Heart right ventricle (tissue), 16 donors: ENCODE results near the gene ATP5F1A. TPM values are rescaled to one million over a fixed set of nuclear protein-coding genes. Genes with fewer than 3 reads are reported as not detected.
A peak's percentile ranks its signal among the peaks of the same experiment; 100 is the strongest.

ENCODE experiments used
- ATAC-seq, 8 donors: fragments of 200-7000 bp; cut with Tn5 transposase; one replicate each; pipeline ENCODE4 v1.9.1; 2020; ENCODE audit warnings: mild to moderate bottlenecking in 8 of 8, moderate library complexity in 8 of 8, moderate number of reproducible peaks in 1 of 8
- DNase-seq, 2 donors: peaks; one replicate each; pipeline ENCODE4 v3.0.0-alpha.2; 2020
- H3K27ac ChIP-seq, 10 donors: fragments of 200-600 bp; sonication (generic) in 2 of 10; one replicate each; pipeline versions ENCODE4 v1.5.0 to v1.8.0; 2020 to 2022; ENCODE audit warnings: mild to moderate bottlenecking in 3 of 10
- H3K27me3 ChIP-seq, 7 donors: fragments of 200-600 bp; one replicate each; pipeline ENCODE4 v1.8.0; 2021 to 2022; ENCODE audit warnings: mild to moderate bottlenecking in 2 of 7
- H3K36me3 ChIP-seq, 9 donors: fragments of 200-600 bp; sonication (generic) in 1 of 9; one replicate each; pipeline versions ENCODE4 v1.5.0 to v1.8.0; 2020 to 2022; ENCODE audit warnings: mild to moderate bottlenecking in 2 of 9
- H3K4me1 ChIP-seq, 9 donors: fragments of 200-600 bp; sonication (generic) in 1 of 9; one replicate each; pipeline versions ENCODE4 v1.5.0 to v1.8.0; 2020 to 2022; ENCODE audit warnings: mild to moderate bottlenecking in 4 of 9
- H3K4me3 ChIP-seq, 10 donors: fragments of 200-600 bp; sonication (generic) in 2 of 10; one replicate each; pipeline versions ENCODE4 v1.5.0 to v1.8.0; 2020 to 2022; ENCODE audit warnings: mild to moderate bottlenecking in 7 of 10, moderate library complexity in 2 of 10
- H3K9me3 ChIP-seq, 11 donors: fragments of 200-600 bp in 10 of 11; sonication (generic) in 2 of 11; one replicate each; pipeline versions ENCODE4 v1.5.0 to v1.8.0; 2013 to 2022; ENCODE audit warnings: mild to moderate bottlenecking in 2 of 11, control low read depth in 1 of 11, moderate library complexity in 1 of 11
- WGBS, 2 donors: extraction: QIAGEN DNeasy Blood & Tissue Kit; methylation state at CpG; one replicate each; pipeline ENCODE4 v1.1.7; 2013; ENCODE audit warnings: inconsistent platforms in 1 of 2; 5-methylcytosine and 5-hydroxymethylcytosine counted together
- intact Hi-C, 10 donors: fragments of 100-400 bp; cut with DNase I; formaldehyde crosslinking; loops; one replicate each; pipeline versions ENCODE4 v1.11.1 to v1.14.2; 2022
- polyA plus RNA-seq, 2 donors: library from polyadenylated mRNA; stranded (reverse); fragments of 200-250 nt; gene quantifications; one replicate each; pipeline ENCODE4 v1.2.3, GENCODE V29; 2013
- total RNA-seq, 10 donors: library from RNA; stranded (reverse); fragmentation: NEBNext Ultra II Directional in 3 of 10; extraction: Animal tissue kit (Norgen Biotek cat#: 25700) in 3 of 10; gene quantifications; one replicate each; pipeline versions ENCODE4 v1.2.1 to v1.2.4, GENCODE V29; 2021 to 2023
- TF ChIP-seq, protein P1 (sequence below), 9 donors: fragments of 200-600 bp; sonication (generic) in 2 of 9; IDR thresholded peaks; one replicate each; pipeline versions ENCODE4 v1.5.0 to v1.8.0; 2021 to 2022; ENCODE audit warnings: antibody characterized with exemption in 9 of 9, mild to moderate bottlenecking in 5 of 9, moderate library complexity in 1 of 9
- donor health status: Arrhythmogenic right ventricular cardiomyopathy.
- donor health status: ischemic (EF 13 %, LVEDD 7.1; RV severe dilation, severe dysfunction).
- donor health status: healthy with polysubstance abuse.
- donor health status: DM: no; HTN: yes; CAD: no.
- donor health status: DM: no; HTN: no; CAD: no.
- donor health status: ischemic (EF 25% LVEDD 6.9; RV normal size, moderate dysfunction).
- donor health status: ischemic (EF 25% LVEDD 5.7; RV mildly dilated, moderate dysfunction).
- donor health status: healthy.
- donor health status: DM: yes; HTN: yes; CAD: no.
- donor health status: Ischemic cardiomyopathy.
- donor health status: ischemic (EF 35%, LVEDD 5.7; RV mildly dilated, moderate dysfunction).
- donor health status: nonischemic (EF 11% LVEDD 7.7; RV severe dilation, severe dysfunction).
- donor health status: DM: yes; HTN: yes; CAD: no.
- donor health status: PGD.
- donor health status: ischemic (EF 29% LVEDD 5.4; RV normal size, mild dysfunction).
- donor health status: nonischemic (EF 23%, LVEDD 6.1; RV moderate dilation, normal function).

The ATP5F1A gene
- total and polyA plus RNA-seq, 12 donors, result 613 to 2,460 (median 1,904) TPM

DNA sequence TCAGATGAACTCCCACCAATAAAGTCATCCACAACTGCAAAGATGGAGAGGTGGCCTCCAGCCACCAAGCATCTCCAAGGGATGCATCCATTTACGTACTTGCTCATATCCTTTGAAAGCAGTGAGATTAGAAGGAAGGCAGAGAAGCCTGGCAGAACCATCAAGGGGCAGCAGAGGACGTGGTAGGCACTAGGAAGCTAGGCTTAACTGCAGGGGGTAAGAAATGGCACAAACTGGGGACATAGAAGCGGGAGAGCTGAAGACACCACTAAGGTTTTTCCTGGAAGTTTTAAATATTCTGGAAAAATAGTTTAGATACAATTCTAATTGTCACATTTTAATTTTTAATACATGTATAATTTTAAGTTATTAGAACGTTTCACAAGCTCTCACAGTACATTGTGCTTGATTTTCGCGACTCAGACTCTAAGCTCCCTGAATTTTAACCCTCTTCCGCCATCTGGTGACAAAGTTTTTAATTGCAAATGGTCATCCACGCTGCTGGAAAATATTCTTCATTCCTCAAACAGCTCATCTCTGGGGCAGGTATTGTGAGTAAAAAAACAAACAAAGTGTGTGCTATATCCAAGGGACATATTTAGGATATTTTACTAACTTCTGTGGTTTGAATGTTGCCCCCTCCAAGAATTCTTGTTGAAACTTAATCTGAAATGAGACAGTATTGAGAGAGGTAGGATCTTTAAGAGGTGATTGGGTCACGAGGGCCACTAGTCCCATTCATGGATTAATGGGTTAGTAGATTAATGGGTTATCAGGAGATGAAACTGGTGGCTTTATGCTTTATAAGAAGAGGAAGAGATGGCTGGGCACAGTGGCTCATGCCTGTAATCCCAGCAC lies 24.4 kb downstream of the ATP5F1A start:
- ATAC-seq (peak in 6 of 8 donors; percentile 3 to 55 (median 42)), DNase-seq (peak in 1 of 2 donors; percentile 64)
- intact Hi-C loops, result loop anchor here (5.0 to 10.0 kb wide), 14 partner anchors 61 to 409 kb away; partner anchors contain the start of gene EPG5 (in 4 of the 10)

DNA sequence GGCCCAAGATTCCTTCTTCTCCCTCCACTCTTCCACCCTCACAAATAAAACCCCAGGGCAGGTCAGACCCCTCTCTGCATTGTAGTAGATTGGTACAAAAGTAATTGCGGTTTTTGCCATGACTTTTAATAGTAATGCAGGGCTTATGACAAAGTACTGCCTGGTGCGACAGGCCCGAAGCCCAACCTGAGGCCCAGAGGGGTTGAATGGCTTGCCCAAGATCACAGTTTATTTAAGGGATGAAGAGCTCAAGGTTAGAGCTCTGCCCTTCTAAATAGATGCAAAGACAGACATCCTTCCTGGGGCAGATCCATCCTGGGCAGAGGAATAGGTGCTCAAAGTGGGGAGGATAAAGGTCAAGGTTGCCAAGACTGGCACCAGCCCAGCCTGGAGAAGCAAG lies 25.1 kb downstream of the ATP5F1A start:
- WGBS, 2 donors, result 84 to 89% methylated on average over 3 of the region's 3 CpGs
- no peak overlapping the region for H3K4me3 ChIP-seq
- DNase-seq (no peak), ATAC-seq (peak in 1 of 8 donors; percentile 9)
- no peak overlapping the region for H3K27ac ChIP-seq
- peaks cover 0 to 2% (median 0%) of the 10 kb centered on the region in 11 donors for H3K9me3 ChIP-seq
- TF ChIP-seq, protein P1, sequence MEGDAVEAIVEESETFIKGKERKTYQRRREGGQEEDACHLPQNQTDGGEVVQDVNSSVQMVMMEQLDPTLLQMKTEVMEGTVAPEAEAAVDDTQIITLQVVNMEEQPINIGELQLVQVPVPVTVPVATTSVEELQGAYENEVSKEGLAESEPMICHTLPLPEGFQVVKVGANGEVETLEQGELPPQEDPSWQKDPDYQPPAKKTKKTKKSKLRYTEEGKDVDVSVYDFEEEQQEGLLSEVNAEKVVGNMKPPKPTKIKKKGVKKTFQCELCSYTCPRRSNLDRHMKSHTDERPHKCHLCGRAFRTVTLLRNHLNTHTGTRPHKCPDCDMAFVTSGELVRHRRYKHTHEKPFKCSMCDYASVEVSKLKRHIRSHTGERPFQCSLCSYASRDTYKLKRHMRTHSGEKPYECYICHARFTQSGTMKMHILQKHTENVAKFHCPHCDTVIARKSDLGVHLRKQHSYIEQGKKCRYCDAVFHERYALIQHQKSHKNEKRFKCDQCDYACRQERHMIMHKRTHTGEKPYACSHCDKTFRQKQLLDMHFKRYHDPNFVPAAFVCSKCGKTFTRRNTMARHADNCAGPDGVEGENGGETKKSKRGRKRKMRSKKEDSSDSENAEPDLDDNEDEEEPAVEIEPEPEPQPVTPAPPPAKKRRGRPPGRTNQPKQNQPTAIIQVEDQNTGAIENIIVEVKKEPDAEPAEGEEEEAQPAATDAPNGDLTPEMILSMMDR (IDR thresholded peaks at IDR 0.05), result no peak
- peaks cover 3 to 48% (median 26%) of the 10 kb centered on the region in 9 donors for H3K4me1 ChIP-seq
- H3K27me3 ChIP-seq, result no peaks in the 10 kb centered on the region
- intact Hi-C loops, result loop anchor here (5.0 to 10.0 kb wide), 14 partner anchors 61 to 408 kb away; partner anchors contain the start of gene EPG5 (in 4 of the 10)
- H3K36me3 ChIP-seq, result peaks cover 0 to 14% (median 0%) of the 10 kb centered on the region in 9 donors

More for the DNA sequence above, 24.4 kb downstream of the ATP5F1A start:
- WGBS, 2 donors, result 31 to 32% methylated on average over 9 of the region's 9 CpGs
- TF ChIP-seq, protein P1 (IDR thresholded peaks at IDR 0.05), result peak; percentile 32 to 76 (median 68)
- no peaks in the 10 kb centered on the region for H3K9me3 ChIP-seq
- H3K4me1 ChIP-seq, result peaks cover 3 to 45% (median 27%) of the 10 kb centered on the region in 9 donors
- no peak overlapping the region for H3K27ac ChIP-seq
- no peak overlapping the region for H3K4me3 ChIP-seq
- peaks cover 0 to 22% (median 0%) of the 10 kb centered on the region in 9 donors for H3K36me3 ChIP-seq
- H3K27me3 ChIP-seq, result no peaks in the 10 kb centered on the region

DNA sequence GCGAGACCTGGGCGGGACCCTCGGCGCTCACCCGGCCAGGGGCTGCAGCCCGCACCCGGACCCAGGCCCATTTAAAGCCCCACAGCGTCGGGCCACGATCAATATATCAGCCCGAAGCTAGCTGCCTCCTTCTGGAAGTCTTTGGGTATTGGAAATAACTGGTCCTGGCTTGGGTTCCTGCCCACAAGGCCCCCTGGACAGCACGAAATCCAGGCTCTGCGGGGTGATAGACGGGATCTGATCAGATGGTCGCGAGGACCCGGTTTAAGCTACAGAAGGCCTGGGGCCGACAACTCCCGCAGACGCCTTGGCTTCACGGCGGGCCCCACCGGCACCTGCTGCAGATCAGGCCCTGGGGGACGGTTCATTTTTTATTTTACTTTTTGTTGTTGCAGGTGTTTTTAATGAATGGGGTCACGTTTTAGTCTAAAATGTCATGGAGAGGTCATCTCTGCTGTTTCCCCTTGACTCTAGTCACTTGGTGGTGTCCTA lies 25.7 kb downstream of the ATP5F1A start:
- intact Hi-C loops, result loop anchor here (5.0 to 10.0 kb wide), 14 partner anchors 60 to 408 kb away; partner anchors contain the start of gene EPG5 (in 4 of the 10)
- Histone ChIP-seq H3K27me3 (no peaks in the 10 kb centered on the region), H3K27ac (peak overlapping the region in 3 of 10 donors; percentile 32 to 88 (median 41)), H3K9me3 (peaks cover 0 to 7% (median 0%) of the 10 kb centered on the region in 11 donors), H3K4me1 (peaks cover 3 to 48% (median 21%) of the 10 kb centered on the region in 9 donors), H3K36me3 (peaks cover 0 to 11% (median 0%) of the 10 kb centered on the region in 9 donors), H3K4me3 (peak overlapping the region; percentile 34 to 78 (median 69))
- ATAC-seq (peak in 2 of 8 donors; percentile 2 to 10), DNase-seq (no peak)
- WGBS, 2 donors, result 22 to 25% methylated on average over 25 of the region's 25 CpGs
- TF ChIP-seq, protein P1 (IDR thresholded peaks at IDR 0.05), result no peak
